Smooth muscle cell of the umbilical artery (primary cell): ENCODE data around the gene PRKRA. TPM values are rescaled to one million over a fixed set of nuclear protein-coding genes. Genes with fewer than 3 reads are reported as not detected.

ENCODE experiments used
- total RNA-seq: library from RNA; depleted of rRNA; stranded (reverse); fragments of >200 nt; gene quantifications from 2 replicates; pipeline ENCODE4 v1.2.3, GENCODE V29; 2014

PRKRA gene
- 44.8 and 57.2 TPM in 2 replicates for total RNA-seq

DNA sequence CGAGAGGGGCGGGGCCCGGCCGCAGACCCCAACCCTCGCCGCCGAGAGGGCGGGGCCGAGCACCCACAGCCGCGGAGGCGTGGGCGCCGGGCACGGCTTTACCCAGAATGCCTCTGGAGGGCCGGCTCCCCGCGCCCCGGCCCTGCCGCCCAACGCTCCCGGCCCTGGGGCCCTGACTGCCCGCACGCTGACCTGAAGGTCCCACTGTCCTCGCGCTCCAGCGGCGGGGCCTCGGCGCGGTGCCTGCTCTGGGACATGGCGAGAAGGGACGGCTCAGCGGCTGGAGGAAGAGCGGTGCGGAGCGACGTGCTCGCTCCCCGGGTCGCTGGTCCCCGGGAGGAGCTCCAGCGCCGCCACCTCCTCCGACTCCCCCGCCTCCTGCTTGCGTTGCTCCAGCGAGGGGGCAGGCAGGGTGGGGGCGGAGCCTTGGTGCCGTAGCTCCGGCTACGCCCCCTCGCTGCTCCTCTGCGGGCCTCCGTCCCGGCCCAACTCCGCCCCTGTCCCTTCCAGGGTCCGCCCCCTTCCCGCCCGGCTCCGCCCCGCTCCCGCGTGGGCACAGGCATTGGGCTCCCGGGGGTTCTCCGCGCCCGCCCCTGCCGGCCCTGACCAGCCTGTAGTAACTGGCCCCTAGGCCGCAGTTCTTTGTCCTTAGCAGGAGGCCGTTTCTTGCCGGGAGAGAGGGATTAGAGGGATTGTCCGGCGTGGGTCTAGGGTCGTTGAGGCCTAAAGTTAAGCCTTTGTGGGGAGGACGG lies at the start of gene PRKRA, which contains the start of gene PJVK:
Gene PRKRA (minus strand): TSS at position 402 of the 752 bp plus-strand sequence. CDS start 145 bp downstream, at position 257.
Gene PJVK (plus strand): TSS at position 605 of the 752 bp plus-strand sequence. CDS start 2,032 bp downstream, outside the sequence.

DNA sequence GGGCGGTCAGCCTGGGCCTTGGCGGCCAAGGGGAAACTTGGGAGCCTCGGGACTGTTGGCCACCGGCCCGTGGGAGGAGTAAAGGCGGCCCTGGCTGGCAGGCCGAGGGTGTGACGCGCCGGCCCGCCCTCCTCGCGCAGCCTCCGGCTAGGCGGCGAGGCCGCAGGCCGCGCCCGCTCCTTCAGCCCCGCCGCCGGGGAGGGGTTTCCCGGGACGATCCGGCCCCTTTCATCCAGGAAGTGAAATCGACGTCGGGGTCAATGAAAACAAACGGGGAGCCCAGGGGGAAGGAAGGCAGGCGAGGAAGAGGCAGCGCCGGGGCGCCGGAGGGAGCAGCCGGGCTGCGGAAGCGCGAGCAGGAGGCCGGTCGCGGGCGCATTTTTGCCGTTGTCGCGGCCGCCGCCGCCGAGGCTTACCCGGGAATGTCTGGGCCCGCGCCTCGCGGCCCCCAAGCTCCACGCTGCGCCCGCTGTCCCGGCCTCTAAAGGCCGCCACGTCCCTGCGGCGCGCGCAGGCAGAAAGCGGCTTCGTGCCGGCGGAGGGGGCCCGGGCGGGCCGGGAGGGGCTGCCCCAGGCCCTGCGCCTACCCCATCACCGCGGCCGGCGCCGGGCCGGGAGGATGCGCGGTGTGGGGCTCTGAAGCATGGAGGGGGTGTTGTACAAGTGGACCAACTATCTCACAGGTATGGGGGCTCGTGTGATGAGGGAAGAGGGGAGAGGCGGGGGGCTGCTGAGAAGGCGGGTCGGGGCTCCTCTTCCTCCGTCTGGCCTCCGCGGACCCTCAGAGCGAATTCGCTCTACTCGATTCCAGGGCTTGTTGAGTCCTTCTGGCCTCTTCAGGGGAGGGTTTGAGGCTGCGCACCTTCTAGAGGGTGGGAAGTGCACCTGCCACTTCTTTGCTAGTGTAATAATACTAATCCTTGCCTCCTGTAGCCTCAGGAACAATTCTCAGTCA lies 29.5 kb upstream of the PRKRA start, which contains the start of gene PLEKHA3:
Gene PLEKHA3 (plus strand): TSS at position 231 of the 955 bp plus-strand sequence. CDS start 413 bp downstream, at position 644.

DNA sequence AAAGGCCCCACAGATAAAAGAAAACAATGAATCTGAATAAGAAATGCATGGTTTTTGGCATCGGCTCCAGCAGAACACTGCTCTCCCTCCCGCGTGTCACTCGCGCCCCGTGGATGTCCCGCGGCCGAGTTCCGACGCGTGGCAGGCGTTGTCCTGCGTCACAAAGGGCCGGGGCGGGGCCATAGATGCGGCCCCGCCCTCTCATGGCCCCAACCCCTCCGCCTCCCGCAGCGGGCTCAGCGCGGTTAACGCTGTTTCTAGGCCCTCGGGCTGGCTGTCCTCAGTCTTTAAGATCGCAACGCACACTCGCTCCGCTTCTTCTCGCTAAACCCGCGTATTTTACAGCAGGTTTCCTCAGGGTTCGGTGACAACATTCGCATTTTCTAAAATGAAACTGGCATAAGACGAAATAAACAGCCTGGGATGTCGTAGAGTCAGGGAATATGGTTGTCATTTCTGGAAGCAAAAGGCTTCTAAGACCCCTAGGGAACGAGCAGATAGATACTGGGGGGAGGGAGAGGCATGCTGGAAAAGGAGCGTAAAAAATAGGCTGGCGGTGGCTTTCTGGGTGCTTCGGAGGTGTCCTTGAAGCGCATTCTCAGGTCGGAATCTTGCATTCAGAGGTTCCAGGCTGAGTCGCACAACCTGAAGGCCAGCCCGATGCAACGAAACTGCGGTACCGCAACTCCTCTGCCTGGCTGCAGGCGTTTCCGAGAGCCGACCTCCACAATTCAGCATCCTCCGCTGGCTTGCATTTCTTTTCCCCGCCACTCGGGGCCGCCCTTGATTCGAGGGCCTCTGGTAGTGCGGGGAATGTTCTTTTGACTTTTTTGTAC lies 27.7 kb upstream of the PRKRA start, which contains the start of gene FKBP7:
Gene FKBP7 (minus strand): TSS at position 162 of the 836 bp plus-strand sequence. CDS start 101 bp downstream, at position 61.

Other genes with a start within 250 kb of the PRKRA start
- gene PJVK, start 203 bp upstream of the PRKRA start, total RNA-seq: 1.8 and 2.1 TPM in 2 replicates
- gene FKBP7, start 27.4 kb upstream of the PRKRA start, total RNA-seq: 76.0 and 116 TPM in 2 replicates
- gene PLEKHA3, start 29.3 kb upstream of the PRKRA start, total RNA-seq: 9.2 and 36.1 TPM in 2 replicates